ENCODE measurements around the gene GPR63.

GPR63 gene

GRCh38 chr6:96787846-96788580 lies 49.3 kb downstream of the GPR63 start:
- no peak overlapping the region for H3K9ac ChIP-seq (ENCODE audit: low read length)
- H3K27me3 ChIP-seq (ENCODE audit: control insufficient read depth in 1 of 2, insufficient read depth in 2 of 2, low read length in 2 of 2): no peaks in the 10 kb centered on the region
- H3K27ac ChIP-seq (ENCODE audit: low read depth, low read length): no peak overlapping the region
- H3K4me1 ChIP-seq (ENCODE audit: insufficient read depth, low read length): peaks cover 6% of the 10 kb centered on the region
- H3K9me3 ChIP-seq (ENCODE audit: low read length): no peaks in the 10 kb centered on the region
- no peak overlapping the region for H3K4me3 ChIP-seq (ENCODE audit: low read depth in 1 of 2, low read length in 2 of 2)
- H3K36me3 ChIP-seq (ENCODE audit: insufficient read depth, low read length): no peaks in the 10 kb centered on the region

- Histone ChIP-seq H3K27ac (ENCODE audit: low read depth, low read length) (no peak overlapping the region), H3K4me1 (ENCODE audit: insufficient read depth, low read length) (peaks cover 6% of the 10 kb centered on the region), H3K9me3 (ENCODE audit: low read length) (no peaks in the 10 kb centered on the region), H3K27me3 (ENCODE audit: control insufficient read depth in 1 of 2, insufficient read depth in 2 of 2, low read length in 2 of 2) (no peaks in the 10 kb centered on the region), H3K9ac (ENCODE audit: low read length) (no peak overlapping the region), H3K4me3 (ENCODE audit: low read depth in 1 of 2, low read length in 2 of 2) (no peak overlapping the region), H3K36me3 (ENCODE audit: insufficient read depth, low read length) (no peaks in the 10 kb centered on the region)
These were observed 50.9 kb downstream of the GPR63 start for GRCh38 chr6:96786336-96786735.

- Histone ChIP-seq H3K27ac (ENCODE audit: low read depth, low read length) (no peak overlapping the region), H3K4me1 (ENCODE audit: insufficient read depth, low read length) (peaks cover 6% of the 10 kb centered on the region), H3K9me3 (ENCODE audit: low read length) (no peaks in the 10 kb centered on the region), H3K36me3 (ENCODE audit: insufficient read depth, low read length) (no peaks in the 10 kb centered on the region), H3K9ac (ENCODE audit: low read length) (no peak overlapping the region), H3K27me3 (ENCODE audit: control insufficient read depth in 1 of 2, insufficient read depth in 2 of 2, low read length in 2 of 2) (no peaks in the 10 kb centered on the region), H3K4me3 (ENCODE audit: low read depth in 1 of 2, low read length in 2 of 2) (no peak overlapping the region)
These were observed 52.6 kb downstream of the GPR63 start for GRCh38 chr6:96784650-96785049.

- Histone ChIP-seq H3K4me3 (ENCODE audit: low read depth in 1 of 2, low read length in 2 of 2) (no peak overlapping the region), H3K27me3 (ENCODE audit: control insufficient read depth in 1 of 2, insufficient read depth in 2 of 2, low read length in 2 of 2) (no peaks in the 10 kb centered on the region), H3K9ac (ENCODE audit: low read length) (no peak overlapping the region), H3K27ac (ENCODE audit: low read depth, low read length) (no peak overlapping the region), H3K36me3 (ENCODE audit: insufficient read depth, low read length) (no peaks in the 10 kb centered on the region), H3K9me3 (ENCODE audit: low read length) (no peaks in the 10 kb centered on the region), H3K4me1 (ENCODE audit: insufficient read depth, low read length) (peaks cover 6% of the 10 kb centered on the region)
These were observed 54.0 kb downstream of the GPR63 start for GRCh38 chr6:96783307-96783706.

GRCh38 chr6:96781557-96781956 lies 55.7 kb downstream of the GPR63 start:
- no peaks in the 10 kb centered on the region for H3K9me3 ChIP-seq (ENCODE audit: low read length)
- H3K27ac ChIP-seq (ENCODE audit: low read depth, low read length): no peak overlapping the region
- H3K9ac ChIP-seq (ENCODE audit: low read length): no peak overlapping the region
- no peaks in the 10 kb centered on the region for H3K27me3 ChIP-seq (ENCODE audit: control insufficient read depth in 1 of 2, insufficient read depth in 2 of 2, low read length in 2 of 2)
- H3K36me3 ChIP-seq (ENCODE audit: insufficient read depth, low read length): no peaks in the 10 kb centered on the region
- H3K4me3 ChIP-seq (ENCODE audit: low read depth in 1 of 2, low read length in 2 of 2): no peak overlapping the region
- peaks cover 6% of the 10 kb centered on the region for H3K4me1 ChIP-seq (ENCODE audit: insufficient read depth, low read length)

GRCh38 chr6:96777113-96777512 lies 60.2 kb downstream of the GPR63 start:
- Histone ChIP-seq H3K4me3 (ENCODE audit: low read depth in 1 of 2, low read length in 2 of 2) (no peak overlapping the region), H3K36me3 (ENCODE audit: insufficient read depth, low read length) (no peaks in the 10 kb centered on the region), H3K9me3 (ENCODE audit: low read length) (no peaks in the 10 kb centered on the region), H3K9ac (ENCODE audit: low read length) (no peak overlapping the region), H3K27ac (ENCODE audit: low read depth, low read length) (no peak overlapping the region), H3K27me3 (ENCODE audit: control insufficient read depth in 1 of 2, insufficient read depth in 2 of 2, low read length in 2 of 2) (no peaks in the 10 kb centered on the region), H3K4me1 (ENCODE audit: insufficient read depth, low read length) (no peaks in the 10 kb centered on the region)

GRCh38 chr6:96775727-96776400 lies 61.4 kb downstream of the GPR63 start:
- H3K4me1 ChIP-seq (ENCODE audit: insufficient read depth, low read length): no peaks in the 10 kb centered on the region
- no peaks in the 10 kb centered on the region for H3K9me3 ChIP-seq (ENCODE audit: low read length)
- no peak overlapping the region for H3K27ac ChIP-seq (ENCODE audit: low read depth, low read length)
- H3K27me3 ChIP-seq (ENCODE audit: control insufficient read depth in 1 of 2, insufficient read depth in 2 of 2, low read length in 2 of 2): no peaks in the 10 kb centered on the region
- H3K36me3 ChIP-seq (ENCODE audit: insufficient read depth, low read length): no peaks in the 10 kb centered on the region
- no peak overlapping the region for H3K9ac ChIP-seq (ENCODE audit: low read length)
- no peak overlapping the region for H3K4me3 ChIP-seq (ENCODE audit: low read depth in 1 of 2, low read length in 2 of 2)

GRCh38 chr6:96766769-96767168 lies 70.5 kb downstream of the GPR63 start:
- H3K27me3 ChIP-seq (ENCODE audit: control insufficient read depth in 1 of 2, insufficient read depth in 2 of 2, low read length in 2 of 2): no peaks in the 10 kb centered on the region
- no peak overlapping the region for H3K4me3 ChIP-seq (ENCODE audit: low read depth in 1 of 2, low read length in 2 of 2)
- no peaks in the 10 kb centered on the region for H3K36me3 ChIP-seq (ENCODE audit: insufficient read depth, low read length)
- H3K27ac ChIP-seq (ENCODE audit: low read depth, low read length): no peak overlapping the region
- H3K9me3 ChIP-seq (ENCODE audit: low read length): no peaks in the 10 kb centered on the region
- no peaks in the 10 kb centered on the region for H3K4me1 ChIP-seq (ENCODE audit: insufficient read depth, low read length)
- H3K9ac ChIP-seq (ENCODE audit: low read length): no peak overlapping the region

GRCh38 chr6:96762599-96762998 lies 74.7 kb downstream of the GPR63 start:
- Histone ChIP-seq H3K4me3 (ENCODE audit: low read depth in 1 of 2, low read length in 2 of 2) (no peak overlapping the region), H3K27me3 (ENCODE audit: control insufficient read depth in 1 of 2, insufficient read depth in 2 of 2, low read length in 2 of 2) (no peaks in the 10 kb centered on the region), H3K9me3 (ENCODE audit: low read length) (no peaks in the 10 kb centered on the region), H3K4me1 (ENCODE audit: insufficient read depth, low read length) (no peaks in the 10 kb centered on the region), H3K36me3 (ENCODE audit: insufficient read depth, low read length) (no peaks in the 10 kb centered on the region), H3K9ac (ENCODE audit: low read length) (no peak overlapping the region), H3K27ac (ENCODE audit: low read depth, low read length) (no peak overlapping the region)

GRCh38 chr6:96761794-96762193 lies 75.5 kb downstream of the GPR63 start:
- Histone ChIP-seq H3K36me3 (ENCODE audit: insufficient read depth, low read length) (no peaks in the 10 kb centered on the region), H3K27me3 (ENCODE audit: control insufficient read depth in 1 of 2, insufficient read depth in 2 of 2, low read length in 2 of 2) (no peaks in the 10 kb centered on the region), H3K9ac (ENCODE audit: low read length) (no peak overlapping the region), H3K4me3 (ENCODE audit: low read depth in 1 of 2, low read length in 2 of 2) (no peak overlapping the region), H3K4me1 (ENCODE audit: insufficient read depth, low read length) (no peaks in the 10 kb centered on the region), H3K27ac (ENCODE audit: low read depth, low read length) (no peak overlapping the region), H3K9me3 (ENCODE audit: low read length) (no peaks in the 10 kb centered on the region)

- H3K36me3 ChIP-seq (ENCODE audit: insufficient read depth, low read length): no peaks in the 10 kb centered on the region
- no peaks in the 10 kb centered on the region for H3K4me1 ChIP-seq (ENCODE audit: insufficient read depth, low read length)
- no peaks in the 10 kb centered on the region for H3K27me3 ChIP-seq (ENCODE audit: control insufficient read depth in 1 of 2, insufficient read depth in 2 of 2, low read length in 2 of 2)
- H3K4me3 ChIP-seq (ENCODE audit: low read depth in 1 of 2, low read length in 2 of 2): no peak overlapping the region
- H3K27ac ChIP-seq (ENCODE audit: low read depth, low read length): no peak overlapping the region
- no peak overlapping the region for H3K9ac ChIP-seq (ENCODE audit: low read length)
- no peaks in the 10 kb centered on the region for H3K9me3 ChIP-seq (ENCODE audit: low read length)
These were observed 77.1 kb downstream of the GPR63 start for GRCh38 chr6:96760153-96760687.
